ENCODE results near the gene EAF1.
"Not testable (repeated sequence)": the region's sequence is repeated elsewhere in the genome, so short reads cannot be mapped to it uniquely, and the experiment has no call there.

EAF1 gene

GRCh38 chr3:15385901-15386653 lies 41.3 kb upstream of the EAF1 start:
- Histone ChIP-seq H3K9ac (ENCODE audit: low read depth, low read length, poor library complexity, severe bottlenecking) (no peak overlapping the region), H3F3A (ENCODE audit: low read depth) (no peaks in the 10 kb centered on the region)

GRCh38 chr3:15386654-15386955 lies 40.8 kb upstream of the EAF1 start:
- not testable (repeated sequence) for H3K9me2 ChIP-seq (replicated peaks; ENCODE audit: low read depth, low read length); H3K27me3 ChIP-seq (ENCODE audit: insufficient read depth, low read length, poor library complexity, severe bottlenecking); H3K79me2 ChIP-seq (ENCODE audit: insufficient read depth, low read length); H3K36me3 ChIP-seq (ENCODE audit: insufficient read depth, low read length); H2AFZ ChIP-seq (ENCODE audit: low read length); H3K4me3 ChIP-seq (ENCODE audit: low read length, poor library complexity, severe bottlenecking); H3K9ac ChIP-seq (ENCODE audit: low read depth, low read length, poor library complexity, severe bottlenecking); H3K4me1 ChIP-seq (ENCODE audit: insufficient read depth, low read length, poor library complexity, severe bottlenecking); H3K4me2 ChIP-seq (ENCODE audit: low read depth, low read length, poor library complexity, severe bottlenecking); H3K9me3 ChIP-seq (ENCODE audit: insufficient read depth, low read depth, low read length); H4K20me1 ChIP-seq (ENCODE audit: insufficient read depth, low read length, poor library complexity, severe bottlenecking); H3F3A ChIP-seq (ENCODE audit: low read depth)

More at GRCh38 chr3:15385901-15386653, 41.3 kb upstream of the EAF1 start:
- Histone ChIP-seq H4K20me1 (ENCODE audit: insufficient read depth, low read length, poor library complexity, severe bottlenecking) (no peaks in the 10 kb centered on the region), H3K4me1 (ENCODE audit: insufficient read depth, low read length, poor library complexity, severe bottlenecking) (no peaks in the 10 kb centered on the region), H2AFZ (ENCODE audit: low read length) (no peak overlapping the region), H3K79me2 (ENCODE audit: insufficient read depth, low read length) (no peaks in the 10 kb centered on the region), H3K27me3 (ENCODE audit: insufficient read depth, low read length, poor library complexity, severe bottlenecking) (no peaks in the 10 kb centered on the region), H3K9me2 (replicated peaks; ENCODE audit: low read depth, low read length) (no peaks in the 10 kb centered on the region), H3K4me2 (ENCODE audit: low read depth, low read length, poor library complexity, severe bottlenecking) (no peak overlapping the region), H3K4me3 (ENCODE audit: low read length, poor library complexity, severe bottlenecking) (no peak overlapping the region), H3K36me3 (ENCODE audit: insufficient read depth, low read length) (no peaks in the 10 kb centered on the region), H3K9me3 (ENCODE audit: insufficient read depth, low read depth, low read length) (no peaks in the 10 kb centered on the region)
- TF ChIP-seq EZH2phosphoT487 (IDR thresholded peaks at IDR 0.05; ENCODE audit: borderline replicate concordance) (no peak), CTCF (conservative IDR thresholded peaks at IDR 0.05; ENCODE audit: low read length) (no peak)

- H3K9me3 ChIP-seq (ENCODE audit: insufficient read depth, low read depth, low read length): no peaks in the 10 kb centered on the region
- no peaks in the 10 kb centered on the region for H3K79me2 ChIP-seq (ENCODE audit: insufficient read depth, low read length)
- H2AFZ ChIP-seq (ENCODE audit: low read length): no peak overlapping the region
- H3K9me2 ChIP-seq (replicated peaks; ENCODE audit: low read depth, low read length): no peaks in the 10 kb centered on the region
- no peaks in the 10 kb centered on the region for H3F3A ChIP-seq (ENCODE audit: low read depth)
- H3K4me3 ChIP-seq (ENCODE audit: low read length, poor library complexity, severe bottlenecking): no peak overlapping the region
- TF ChIP-seq CTCF (conservative IDR thresholded peaks at IDR 0.05; ENCODE audit: low read length): no peak
- no peak for TF ChIP-seq EZH2phosphoT487 (IDR thresholded peaks at IDR 0.05; ENCODE audit: borderline replicate concordance)
- H3K36me3 ChIP-seq (ENCODE audit: insufficient read depth, low read length): no peaks in the 10 kb centered on the region
- H3K4me1 ChIP-seq (ENCODE audit: insufficient read depth, low read length, poor library complexity, severe bottlenecking): no peaks in the 10 kb centered on the region
- no peak overlapping the region for H3K4me2 ChIP-seq (ENCODE audit: low read depth, low read length, poor library complexity, severe bottlenecking)
- H3K9ac ChIP-seq (ENCODE audit: low read depth, low read length, poor library complexity, severe bottlenecking): no peak overlapping the region
- no peaks in the 10 kb centered on the region for H3K27me3 ChIP-seq (ENCODE audit: insufficient read depth, low read length, poor library complexity, severe bottlenecking)
- H4K20me1 ChIP-seq (ENCODE audit: insufficient read depth, low read length, poor library complexity, severe bottlenecking): no peaks in the 10 kb centered on the region
Measured at GRCh38 chr3:15387171-15387581, 40.2 kb upstream of the EAF1 start.

GRCh38 chr3:15387735-15388134 lies 39.7 kb upstream of the EAF1 start:
- Histone ChIP-seq H3K79me2 (ENCODE audit: insufficient read depth, low read length) (no peaks in the 10 kb centered on the region), H3K9ac (ENCODE audit: low read depth, low read length, poor library complexity, severe bottlenecking) (no peak overlapping the region), H3K36me3 (ENCODE audit: insufficient read depth, low read length) (no peaks in the 10 kb centered on the region), H3K9me2 (replicated peaks; ENCODE audit: low read depth, low read length) (no peaks in the 10 kb centered on the region), H3K9me3 (ENCODE audit: insufficient read depth, low read depth, low read length) (no peaks in the 10 kb centered on the region), H3K27me3 (ENCODE audit: insufficient read depth, low read length, poor library complexity, severe bottlenecking) (no peaks in the 10 kb centered on the region), H3K4me3 (ENCODE audit: low read length, poor library complexity, severe bottlenecking) (no peak overlapping the region), H3K4me2 (ENCODE audit: low read depth, low read length, poor library complexity, severe bottlenecking) (no peak overlapping the region), H3K4me1 (ENCODE audit: insufficient read depth, low read length, poor library complexity, severe bottlenecking) (no peaks in the 10 kb centered on the region), H3F3A (ENCODE audit: low read depth) (no peaks in the 10 kb centered on the region), H2AFZ (ENCODE audit: low read length) (no peak overlapping the region), H4K20me1 (ENCODE audit: insufficient read depth, low read length, poor library complexity, severe bottlenecking) (no peaks in the 10 kb centered on the region)
- TF ChIP-seq CTCF (conservative IDR thresholded peaks at IDR 0.05; ENCODE audit: low read length) (no peak), EZH2phosphoT487 (IDR thresholded peaks at IDR 0.05; ENCODE audit: borderline replicate concordance) (no peak)

- not testable (repeated sequence) for H3K36me3 ChIP-seq (ENCODE audit: insufficient read depth, low read length); H3K79me2 ChIP-seq (ENCODE audit: insufficient read depth, low read length); H3K4me3 ChIP-seq (ENCODE audit: low read length, poor library complexity, severe bottlenecking); H3K4me2 ChIP-seq (ENCODE audit: low read depth, low read length, poor library complexity, severe bottlenecking); H3K9me3 ChIP-seq (ENCODE audit: insufficient read depth, low read depth, low read length); H3K4me1 ChIP-seq (ENCODE audit: insufficient read depth, low read length, poor library complexity, severe bottlenecking); H3K27me3 ChIP-seq (ENCODE audit: insufficient read depth, low read length, poor library complexity, severe bottlenecking); H3K9me2 ChIP-seq (replicated peaks; ENCODE audit: low read depth, low read length); H3K9ac ChIP-seq (ENCODE audit: low read depth, low read length, poor library complexity, severe bottlenecking); H3F3A ChIP-seq (ENCODE audit: low read depth); H2AFZ ChIP-seq (ENCODE audit: low read length); H4K20me1 ChIP-seq (ENCODE audit: insufficient read depth, low read length, poor library complexity, severe bottlenecking)
Measured at GRCh38 chr3:15388335-15388734, 39.1 kb upstream of the EAF1 start.
